ENCODE measurements around the gene LCE3B. TPM values are rescaled to one million over a fixed set of nuclear protein-coding genes. Genes with fewer than 3 reads are reported as not detected.

The LCE3B gene
- total RNA-seq, 4 donors from 2014 or later: not detected

DNA sequence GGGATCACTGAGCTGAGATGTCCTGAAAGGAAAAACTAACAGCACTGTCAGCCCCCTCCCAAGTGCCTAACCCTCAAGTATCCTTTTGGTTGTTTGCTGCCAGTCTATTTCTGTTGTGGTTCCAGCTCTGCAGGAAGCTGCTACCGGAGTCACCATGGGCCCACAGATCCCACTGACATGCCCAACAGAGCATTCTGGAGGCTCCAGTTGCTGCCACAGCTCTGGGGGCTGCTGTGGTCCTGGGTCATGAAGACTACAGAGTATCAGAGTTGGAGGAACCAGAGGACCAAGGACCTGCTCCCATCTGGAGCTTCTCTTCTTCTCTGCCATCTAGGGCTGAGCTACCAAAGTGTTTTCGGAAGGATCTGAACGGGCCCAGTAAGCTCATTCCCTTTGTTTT lies 8.4 kb downstream of the LCE3B start:
- WGBS, 2 donors: 84 to 86% methylated on average over 3 of the region's 3 CpGs
- Histone ChIP-seq H3K27ac (no peak overlapping the region), H3K9me3 (peaks cover 0 to 39% (median 0%) of the 10 kb centered on the region in 4 donors), H3K36me3 (no peaks in the 10 kb centered on the region), H3K4me3 (no peak overlapping the region), H3K4me1 (no peaks in the 10 kb centered on the region), H3K27me3 (no peaks in the 10 kb centered on the region)
- DNase-seq (ENCODE audit: low spot score in 2 of 2): no peak
- TF ChIP-seq, protein P1, sequence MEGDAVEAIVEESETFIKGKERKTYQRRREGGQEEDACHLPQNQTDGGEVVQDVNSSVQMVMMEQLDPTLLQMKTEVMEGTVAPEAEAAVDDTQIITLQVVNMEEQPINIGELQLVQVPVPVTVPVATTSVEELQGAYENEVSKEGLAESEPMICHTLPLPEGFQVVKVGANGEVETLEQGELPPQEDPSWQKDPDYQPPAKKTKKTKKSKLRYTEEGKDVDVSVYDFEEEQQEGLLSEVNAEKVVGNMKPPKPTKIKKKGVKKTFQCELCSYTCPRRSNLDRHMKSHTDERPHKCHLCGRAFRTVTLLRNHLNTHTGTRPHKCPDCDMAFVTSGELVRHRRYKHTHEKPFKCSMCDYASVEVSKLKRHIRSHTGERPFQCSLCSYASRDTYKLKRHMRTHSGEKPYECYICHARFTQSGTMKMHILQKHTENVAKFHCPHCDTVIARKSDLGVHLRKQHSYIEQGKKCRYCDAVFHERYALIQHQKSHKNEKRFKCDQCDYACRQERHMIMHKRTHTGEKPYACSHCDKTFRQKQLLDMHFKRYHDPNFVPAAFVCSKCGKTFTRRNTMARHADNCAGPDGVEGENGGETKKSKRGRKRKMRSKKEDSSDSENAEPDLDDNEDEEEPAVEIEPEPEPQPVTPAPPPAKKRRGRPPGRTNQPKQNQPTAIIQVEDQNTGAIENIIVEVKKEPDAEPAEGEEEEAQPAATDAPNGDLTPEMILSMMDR (IDR thresholded peaks at IDR 0.05): no peak
- TF ChIP-seq EP300 (IDR thresholded peaks at IDR 0.05) (no peak), POLR2A (IDR thresholded peaks at IDR 0.05) (no peak)

DNA sequence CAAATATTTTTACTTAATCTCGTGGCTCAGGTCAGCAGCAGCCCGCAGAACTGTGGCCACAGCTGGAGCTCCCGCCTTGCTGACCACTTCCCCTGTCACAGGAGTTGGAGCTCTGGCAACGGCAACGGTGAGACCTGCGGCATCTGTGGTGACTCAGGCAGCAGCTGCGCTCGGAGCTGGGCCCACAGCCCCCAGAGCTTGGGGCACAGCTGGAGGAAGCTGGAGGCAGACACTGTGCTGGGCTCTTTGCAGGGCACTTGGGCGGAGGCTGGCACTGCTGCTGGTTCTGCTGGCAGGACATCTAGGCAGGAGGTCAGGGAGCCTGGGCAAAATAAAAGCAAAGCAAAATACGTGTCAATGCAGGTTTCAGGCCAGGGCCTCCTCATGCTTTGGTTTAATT lies 9.2 kb downstream of the LCE3B start, which contains the start of gene LCE3A:
TSS of gene LCE3A (minus strand) at position 301 of the 400 bp plus-strand sequence. CDS start at position 301, 0 bp downstream.
- no peaks in the 10 kb centered on the region for H3K36me3 ChIP-seq
- DNase-seq (ENCODE audit: low spot score in 2 of 2): no peak
- no peak within 1 kb of the TSS for H3K27ac ChIP-seq
- H3K9me3 ChIP-seq: peaks cover 0 to 32% (median 0%) of the 10 kb centered on the region in 4 donors
- H3K4me3 ChIP-seq: no peak within 1 kb of the TSS
- no peaks in the 10 kb centered on the region for H3K27me3 ChIP-seq
- no peaks in the 10 kb centered on the region for H3K4me1 ChIP-seq
- 62 to 75% methylated on average over 10 of the region's 10 CpGs for WGBS, 2 donors
- no peak for TF ChIP-seq POLR2A (IDR thresholded peaks at IDR 0.05)
- TF ChIP-seq EP300 (IDR thresholded peaks at IDR 0.05): no peak
- TF ChIP-seq, protein P1 (IDR thresholded peaks at IDR 0.05): no peak

DNA sequence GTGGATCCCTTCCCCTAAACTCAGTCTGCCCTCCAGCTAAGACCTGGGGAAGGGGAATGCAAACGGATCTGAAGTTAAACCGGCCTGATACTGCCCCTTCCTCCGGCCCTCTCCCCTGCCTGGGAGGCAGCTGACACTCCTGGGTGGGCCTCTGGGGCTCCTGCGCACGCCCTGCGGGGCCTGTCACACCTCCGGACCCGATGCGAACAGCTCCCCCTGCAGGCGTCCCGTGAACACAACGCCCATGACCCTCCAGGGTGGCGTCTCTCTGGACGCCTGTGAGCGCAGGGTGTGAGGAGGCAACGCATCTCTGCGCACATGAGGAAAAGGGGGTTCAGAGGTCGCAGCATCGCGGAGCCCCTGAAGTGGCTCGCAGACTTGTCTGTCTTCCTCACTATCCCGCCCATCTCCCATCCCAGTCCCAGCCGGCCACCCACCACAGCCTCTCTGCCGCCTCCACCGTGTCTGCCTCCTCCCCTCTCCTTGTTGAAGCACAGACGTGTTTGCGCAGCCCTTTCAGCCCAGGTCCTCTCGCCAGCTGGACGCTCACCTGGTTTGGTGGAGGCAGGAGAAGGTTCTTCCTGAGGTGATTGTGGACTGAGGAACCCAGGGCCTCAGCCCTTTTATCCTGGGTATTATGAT lies 9.7 kb downstream of the LCE3B start:
- Histone ChIP-seq H3K4me3 (no peak overlapping the region), H3K27me3 (no peaks in the 10 kb centered on the region), H3K27ac (no peak overlapping the region), H3K4me1 (no peaks in the 10 kb centered on the region), H3K9me3 (peaks cover 0 to 27% (median 0%) of the 10 kb centered on the region in 4 donors), H3K36me3 (no peaks in the 10 kb centered on the region)
- no peak for DNase-seq (ENCODE audit: low spot score in 2 of 2)
- 24 to 33% methylated on average over 25 to 27 of the region's 29 CpGs for WGBS, 2 donors
- TF ChIP-seq POLR2A (IDR thresholded peaks at IDR 0.05) (no peak), EP300 (IDR thresholded peaks at IDR 0.05) (no peak)
- TF ChIP-seq, protein P1 (IDR thresholded peaks at IDR 0.05): no peak

DNA sequence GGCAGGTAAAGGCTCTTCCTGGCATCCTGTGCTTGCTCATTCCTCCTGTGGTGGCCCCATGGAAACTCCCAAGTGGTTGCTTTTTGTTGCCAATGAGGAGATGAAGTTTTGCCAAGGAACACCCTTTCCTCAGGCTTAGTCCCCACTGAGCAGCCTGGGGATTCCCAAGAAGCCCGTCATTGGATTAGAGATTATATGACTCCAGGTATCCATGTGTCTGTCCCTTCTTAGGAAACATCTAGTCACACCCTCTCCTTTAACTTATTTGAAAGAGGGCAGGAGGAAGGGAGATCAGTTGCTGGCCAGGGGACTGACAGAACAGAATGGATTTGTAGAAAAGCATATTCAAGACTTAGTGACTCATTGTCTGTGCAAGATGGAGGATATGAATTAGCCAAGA lies 13.1 kb downstream of the LCE3B start:
- Histone ChIP-seq H3K9me3 (peaks cover 0 to 27% (median 0%) of the 10 kb centered on the region in 4 donors), H3K36me3 (no peaks in the 10 kb centered on the region), H3K27ac (no peak overlapping the region), H3K27me3 (no peaks in the 10 kb centered on the region), H3K4me3 (no peak overlapping the region), H3K4me1 (no peaks in the 10 kb centered on the region)
- TF ChIP-seq POLR2A (IDR thresholded peaks at IDR 0.05): no peak
- TF ChIP-seq EP300 (IDR thresholded peaks at IDR 0.05): no peak
- TF ChIP-seq, protein P1 (IDR thresholded peaks at IDR 0.05): no peak
- DNase-seq (ENCODE audit: low spot score in 2 of 2): no peak
- WGBS, 2 donors: 82 to 83% methylated on average over 1 of the region's 1 CpG

DNA sequence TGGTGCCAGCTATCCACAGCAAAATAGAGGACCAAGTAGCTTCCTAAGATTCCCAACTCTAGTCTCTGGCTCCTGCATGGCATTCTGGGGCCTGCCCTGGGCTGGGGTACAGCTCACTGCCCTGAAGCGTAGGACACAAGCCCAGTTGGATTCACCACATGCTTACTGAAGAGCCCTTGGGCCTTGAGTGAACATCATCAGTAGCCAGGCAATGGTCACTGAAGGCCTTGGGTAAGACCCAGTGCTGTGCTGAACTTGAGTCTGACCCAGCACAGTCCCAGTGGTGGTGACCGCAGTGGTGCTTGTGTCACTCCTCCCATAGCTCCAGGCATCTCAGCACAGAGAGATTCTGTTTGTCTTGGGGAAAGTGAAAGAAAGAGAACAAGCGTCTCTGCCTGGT lies 17.0 kb downstream of the LCE3B start:
- Histone ChIP-seq H3K4me3 (no peak overlapping the region), H3K4me1 (no peaks in the 10 kb centered on the region), H3K9me3 (peaks cover 0 to 44% (median 0%) of the 10 kb centered on the region in 4 donors), H3K36me3 (no peaks in the 10 kb centered on the region), H3K27ac (no peak overlapping the region), H3K27me3 (no peaks in the 10 kb centered on the region)
- 77 to 86% methylated on average over 3 of the region's 3 CpGs for WGBS, 2 donors
- TF ChIP-seq, protein P1 (IDR thresholded peaks at IDR 0.05): no peak
- TF ChIP-seq EP300 (IDR thresholded peaks at IDR 0.05) (no peak), POLR2A (IDR thresholded peaks at IDR 0.05) (no peak)
- no peak for DNase-seq (ENCODE audit: low spot score in 2 of 2)

Data from tibial nerve (tissue), 4 donors.